Measurements from ENCODE around the gene TTC1. TPM values are rescaled to one million over a fixed set of nuclear protein-coding genes. Genes with fewer than 3 reads are reported as not detected.

Gene TTC1
- total RNA-seq, 4 donors from 2014 or later, result 23.7 to 69.6 (median 37.8) TPM

GRCh38 chr5:160108124-160108523 is 99.2 kb downstream of the TTC1 start:
- TF ChIP-seq CTCF (IDR thresholded peaks at IDR 0.05; ENCODE audit: low read depth), result no peak

Small RNA genes lying within 50 kb of the gene (small RNA-seq; reads per million reads assigned to genes)
- 0.49 reads per million for gene RF00019

Other genes with a start within 250 kb of the TTC1 start
- 1 to 10 TPM; 1.5 to 2.6 (median 2.1) TPM for gene ADRA1B, start 92.7 kb upstream of the TTC1 start, total RNA-seq
- gene PWWP2A, start 110.3 kb downstream of the TTC1 start, total RNA-seq, result 10 to 100 TPM; 19.4 to 27.5 (median 21.0) TPM
- not detected for gene FABP6, start 220.4 kb downstream of the TTC1 start, total RNA-seq

All from subcutaneous adipose tissue (tissue), 4 donors.